ENCODE data around the gene TP53BP2. TPM values are rescaled to one million over a fixed set of nuclear protein-coding genes. Genes with fewer than 3 reads are reported as not detected.

Gene TP53BP2
- total RNA-seq, 1 donor, result 31.8 TPM

- Histone ChIP-seq H3K4me1 (ENCODE audit: insufficient read depth, low read length) (no peaks in the 10 kb centered on the region), H3K27ac (ENCODE audit: low read depth, low read length) (no peak overlapping the region), H3K36me3 (ENCODE audit: insufficient read depth, low read length) (no peaks in the 10 kb centered on the region), H2AFZ (ENCODE audit: low read length) (no peak overlapping the region), H3K4me2 (ENCODE audit: insufficient read depth, low read length) (no peak overlapping the region), H3K79me2 (ENCODE audit: insufficient read depth, low read length) (no peaks in the 10 kb centered on the region), H3K27me3 (ENCODE audit: insufficient read depth, low read length) (peaks cover 14% of the 10 kb centered on the region), H3K9me3 (ENCODE audit: low read depth, low read length) (no peaks in the 10 kb centered on the region), H4K20me1 (ENCODE audit: insufficient read depth, low read length) (no peaks in the 10 kb centered on the region), H3K4me3 (ENCODE audit: insufficient read depth, low read length) (no peak overlapping the region)
- TF ChIP-seq, protein P1, sequence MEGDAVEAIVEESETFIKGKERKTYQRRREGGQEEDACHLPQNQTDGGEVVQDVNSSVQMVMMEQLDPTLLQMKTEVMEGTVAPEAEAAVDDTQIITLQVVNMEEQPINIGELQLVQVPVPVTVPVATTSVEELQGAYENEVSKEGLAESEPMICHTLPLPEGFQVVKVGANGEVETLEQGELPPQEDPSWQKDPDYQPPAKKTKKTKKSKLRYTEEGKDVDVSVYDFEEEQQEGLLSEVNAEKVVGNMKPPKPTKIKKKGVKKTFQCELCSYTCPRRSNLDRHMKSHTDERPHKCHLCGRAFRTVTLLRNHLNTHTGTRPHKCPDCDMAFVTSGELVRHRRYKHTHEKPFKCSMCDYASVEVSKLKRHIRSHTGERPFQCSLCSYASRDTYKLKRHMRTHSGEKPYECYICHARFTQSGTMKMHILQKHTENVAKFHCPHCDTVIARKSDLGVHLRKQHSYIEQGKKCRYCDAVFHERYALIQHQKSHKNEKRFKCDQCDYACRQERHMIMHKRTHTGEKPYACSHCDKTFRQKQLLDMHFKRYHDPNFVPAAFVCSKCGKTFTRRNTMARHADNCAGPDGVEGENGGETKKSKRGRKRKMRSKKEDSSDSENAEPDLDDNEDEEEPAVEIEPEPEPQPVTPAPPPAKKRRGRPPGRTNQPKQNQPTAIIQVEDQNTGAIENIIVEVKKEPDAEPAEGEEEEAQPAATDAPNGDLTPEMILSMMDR (IDR thresholded peaks at IDR 0.05; ENCODE audit: extremely low read depth, low read depth, low read length), result no peak
- DNase-seq (ENCODE audit: insufficient read length, low spot score, missing footprints), result no peak
Measured at GRCh38 chr1:223856386-223856785, 10.6 kb upstream of the TP53BP2 start.

DNA sequence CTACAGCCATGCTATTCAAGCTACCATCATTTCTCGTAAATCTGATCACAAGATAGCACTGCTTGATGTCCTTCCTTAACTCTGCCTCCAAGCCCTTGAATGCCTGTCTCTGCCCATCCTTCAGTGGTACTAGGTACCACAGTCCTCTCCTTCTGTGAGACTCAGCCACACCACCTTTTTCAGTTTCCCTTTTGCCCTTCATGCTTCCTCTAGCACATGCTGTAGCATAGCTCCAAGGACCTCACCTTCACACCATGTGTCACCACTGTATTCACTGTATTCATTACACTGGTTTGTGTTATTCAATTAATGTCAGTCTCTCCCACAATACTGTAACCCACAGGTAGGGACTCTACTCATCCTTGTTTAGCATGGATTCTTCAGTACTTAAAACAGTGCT is 8.0 kb upstream of the TP53BP2 start:
- Histone ChIP-seq H3K4me2 (ENCODE audit: insufficient read depth, low read length) (no peak overlapping the region), H3K9me3 (ENCODE audit: low read depth, low read length) (no peaks in the 10 kb centered on the region), H3K79me2 (ENCODE audit: insufficient read depth, low read length) (no peaks in the 10 kb centered on the region), H3K27ac (ENCODE audit: low read depth, low read length) (no peak overlapping the region), H2AFZ (ENCODE audit: low read length) (no peak overlapping the region), H4K20me1 (ENCODE audit: insufficient read depth, low read length) (no peaks in the 10 kb centered on the region), H3K27me3 (ENCODE audit: insufficient read depth, low read length) (no peaks in the 10 kb centered on the region), H3K4me1 (ENCODE audit: insufficient read depth, low read length) (no peaks in the 10 kb centered on the region), H3K4me3 (ENCODE audit: insufficient read depth, low read length) (no peak overlapping the region), H3K36me3 (ENCODE audit: insufficient read depth, low read length) (no peaks in the 10 kb centered on the region)
- TF ChIP-seq, protein P1 (IDR thresholded peaks at IDR 0.05; ENCODE audit: extremely low read depth, low read depth, low read length), result no peak
- DNase-seq (ENCODE audit: insufficient read length, low spot score, missing footprints), result no peak

- Histone ChIP-seq H3K4me2 (ENCODE audit: insufficient read depth, low read length) (no peak overlapping the region), H3K36me3 (ENCODE audit: insufficient read depth, low read length) (no peaks in the 10 kb centered on the region), H3K4me3 (ENCODE audit: insufficient read depth, low read length) (no peak overlapping the region), H3K27me3 (ENCODE audit: insufficient read depth, low read length) (no peaks in the 10 kb centered on the region), H2AFZ (ENCODE audit: low read length) (no peak overlapping the region), H3K9me3 (ENCODE audit: low read depth, low read length) (no peaks in the 10 kb centered on the region), H4K20me1 (ENCODE audit: insufficient read depth, low read length) (no peaks in the 10 kb centered on the region), H3K4me1 (ENCODE audit: insufficient read depth, low read length) (no peaks in the 10 kb centered on the region), H3K79me2 (ENCODE audit: insufficient read depth, low read length) (no peaks in the 10 kb centered on the region), H3K27ac (ENCODE audit: low read depth, low read length) (no peak overlapping the region)
- no peak for DNase-seq (ENCODE audit: insufficient read length, low spot score, missing footprints)
- TF ChIP-seq, protein P1 (IDR thresholded peaks at IDR 0.05; ENCODE audit: extremely low read depth, low read depth, low read length), result no peak
Measured at GRCh38 chr1:223853275-223853674, 7.5 kb upstream of the TP53BP2 start.

- H3K79me2 ChIP-seq (ENCODE audit: insufficient read depth, low read length), result no peaks in the 10 kb centered on the region
- H3K4me1 ChIP-seq (ENCODE audit: insufficient read depth, low read length), result no peaks in the 10 kb centered on the region
- no peak overlapping the region for H3K27ac ChIP-seq (ENCODE audit: low read depth, low read length)
- TF ChIP-seq, protein P1 (IDR thresholded peaks at IDR 0.05; ENCODE audit: extremely low read depth, low read depth, low read length), result no peak
- H3K4me3 ChIP-seq (ENCODE audit: insufficient read depth, low read length), result no peak overlapping the region
- DNase-seq (ENCODE audit: insufficient read length, low spot score, missing footprints), result no peak
- H3K4me2 ChIP-seq (ENCODE audit: insufficient read depth, low read length), result no peak overlapping the region
- no peaks in the 10 kb centered on the region for H4K20me1 ChIP-seq (ENCODE audit: insufficient read depth, low read length)
- H3K36me3 ChIP-seq (ENCODE audit: insufficient read depth, low read length), result no peaks in the 10 kb centered on the region
- no peaks in the 10 kb centered on the region for H3K9me3 ChIP-seq (ENCODE audit: low read depth, low read length)
- H2AFZ ChIP-seq (ENCODE audit: low read length), result no peak overlapping the region
- no peaks in the 10 kb centered on the region for H3K27me3 ChIP-seq (ENCODE audit: insufficient read depth, low read length)
Measured at GRCh38 chr1:223852337-223852736, 6.6 kb upstream of the TP53BP2 start.
